ENCODE results near the gene CBARP. TPM values are rescaled to one million over a fixed set of nuclear protein-coding genes. Genes with fewer than 3 reads are reported as not detected.
A peak's percentile ranks its signal among the peaks of the same experiment; 100 is the strongest.

The CBARP gene
- total and polyA plus RNA-seq, 9 of the 15 experiments (the other 6 are each of a cell fraction or from before 2014, with no cell fraction given) = 0.03 to 8.9 (median 1.2) TPM; not detected in 1

DNA sequence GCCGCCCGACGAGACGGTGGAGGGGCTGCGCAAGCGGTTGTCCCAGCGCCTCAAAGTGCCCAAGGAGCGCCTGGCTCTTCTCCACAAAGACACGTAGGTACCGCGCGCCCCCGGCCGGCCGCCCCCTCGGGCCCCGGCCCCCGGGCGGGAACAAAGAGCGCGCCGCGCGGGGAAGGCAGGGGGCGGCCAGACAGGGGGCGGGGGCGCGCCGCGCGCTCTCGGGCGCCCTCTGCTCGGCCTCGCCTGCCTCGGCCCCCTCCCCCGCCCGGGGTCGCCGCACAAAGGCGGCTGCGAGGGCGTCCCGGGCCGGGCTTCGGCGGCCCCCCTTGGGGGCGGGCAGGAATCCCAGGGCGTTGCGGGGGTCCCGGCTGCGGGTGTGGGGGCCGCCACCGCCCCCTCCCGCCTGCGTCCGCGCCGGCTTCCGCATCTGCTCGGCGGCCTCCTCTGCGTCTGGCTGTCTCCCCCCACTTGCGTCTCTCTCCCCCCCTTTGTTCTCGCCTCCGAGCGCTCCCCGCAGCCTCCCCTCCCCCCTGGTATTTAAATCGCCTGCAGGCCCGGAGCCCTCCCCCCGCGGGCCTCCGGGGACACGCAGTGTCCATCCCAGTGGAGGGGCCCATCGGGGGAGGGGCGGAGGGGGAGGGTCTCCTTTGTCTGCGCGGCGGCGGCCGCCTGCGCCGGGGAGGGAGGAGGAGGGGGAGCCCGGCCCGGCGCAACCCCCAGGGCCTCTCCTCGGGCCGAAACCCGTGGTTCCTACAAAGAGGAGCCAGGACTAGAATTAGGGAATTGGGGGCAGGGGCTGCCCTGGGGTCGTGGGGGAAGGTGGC, 12.8 kb upstream of the CBARP start:
- peak overlapping the region; percentile 79 to 96 for H3K9ac ChIP-seq (ENCODE audit: insufficient read depth in 1 of 2, low read depth in 2 of 2, low read length in 2 of 2)
- in situ Hi-C loops (cut with MboI) (no loop called here), intact Hi-C loops (cut with micrococcal nuclease) (no loop called here)
- peak overlapping the region; percentile 93 for H3K4me3 ChIP-seq
- peaks cover 31 to 95% of the 10 kb centered on the region in 2 experiments for H3K4me1 ChIP-seq (replicated peaks in 1 of 2; ENCODE audit: control insufficient read depth in 2 of 2, insufficient read depth in 2 of 2, low read length in 2 of 2)
- no peaks in the 10 kb centered on the region for H3K9me1 ChIP-seq (ENCODE audit: control insufficient read depth, insufficient read depth, low read length)
- WGBS (ENCODE audit: insufficient coverage, low coverage, missing lambda C conversion rate) = 0% methylated on average over 3 of the region's 90 CpGs
- DNase-seq (ENCODE audit: extremely low read depth in 1 of 4, low spot score in 3 of 4) (peak in 3 of 4 experiments; percentile 57 to 88 (median 72)), FAIRE-seq (no peak), ATAC-seq (peak; percentile 1)
- H3K27me3 ChIP-seq (ENCODE audit: control insufficient read depth in 2 of 2, insufficient read depth in 2 of 2, low read length in 2 of 2) = no peaks in the 10 kb centered on the region
- H4K20me1 ChIP-seq (replicated peaks; ENCODE audit: control insufficient read depth, insufficient read depth, low read length) = no peaks in the 10 kb centered on the region
- peaks cover 63% of the 10 kb centered on the region for H3K79me2 ChIP-seq (ENCODE audit: control insufficient read depth, insufficient read depth, low read length)
- H3K36me3 ChIP-seq (ENCODE audit: control insufficient read depth, insufficient read depth, low read length) = peaks cover 54% of the 10 kb centered on the region; the same call in 1 of the 3 replicates
- H3K27ac ChIP-seq (ENCODE audit: extremely low read depth, low read depth, low read length) = peak overlapping the region; percentile 82
- ChIA-PET CTCF (ENCODE audit: low intra/inter-chr PET ratio) (interaction anchor here (0.7 kb wide), 1 partner anchor 161 kb away, joined by 6 read pairs; no protein-coding TSS in a partner anchor), POLR2A (interaction anchor here (0.6 to 7.8 kb wide), 5 partner anchors 16 to 341 kb away, joined by 3 to 88 read pairs (median 6); partner anchors contain the start of gene CIRBP)
- no peak overlapping the region for H2AFZ ChIP-seq (ENCODE audit: low read depth, low read length)
- H3K9me3 ChIP-seq (replicated peaks; ENCODE audit: control insufficient read depth, insufficient read depth, low read depth, low read length) = no peaks in the 10 kb centered on the region
- BruUV-seq (replicated peaks) = no TSS peak
- H3K4me2 ChIP-seq (ENCODE audit: insufficient read depth, low read length) = peak overlapping the region; percentile 84
- TF ChIP-seq RBM22 (IDR thresholded peaks at IDR 0.05; ENCODE audit: low read depth, low read length, poor library complexity, severe bottlenecking) = peak; percentile 70
- no peak for TF ChIP-seq ZNF583 (CRISPR knock-in tag; IDR thresholded peaks at IDR 0.05)
- TF ChIP-seq TCF3 (CRISPR knock-in tag; IDR thresholded peaks at IDR 0.05) = no peak
- TF ChIP-seq, protein P1, sequence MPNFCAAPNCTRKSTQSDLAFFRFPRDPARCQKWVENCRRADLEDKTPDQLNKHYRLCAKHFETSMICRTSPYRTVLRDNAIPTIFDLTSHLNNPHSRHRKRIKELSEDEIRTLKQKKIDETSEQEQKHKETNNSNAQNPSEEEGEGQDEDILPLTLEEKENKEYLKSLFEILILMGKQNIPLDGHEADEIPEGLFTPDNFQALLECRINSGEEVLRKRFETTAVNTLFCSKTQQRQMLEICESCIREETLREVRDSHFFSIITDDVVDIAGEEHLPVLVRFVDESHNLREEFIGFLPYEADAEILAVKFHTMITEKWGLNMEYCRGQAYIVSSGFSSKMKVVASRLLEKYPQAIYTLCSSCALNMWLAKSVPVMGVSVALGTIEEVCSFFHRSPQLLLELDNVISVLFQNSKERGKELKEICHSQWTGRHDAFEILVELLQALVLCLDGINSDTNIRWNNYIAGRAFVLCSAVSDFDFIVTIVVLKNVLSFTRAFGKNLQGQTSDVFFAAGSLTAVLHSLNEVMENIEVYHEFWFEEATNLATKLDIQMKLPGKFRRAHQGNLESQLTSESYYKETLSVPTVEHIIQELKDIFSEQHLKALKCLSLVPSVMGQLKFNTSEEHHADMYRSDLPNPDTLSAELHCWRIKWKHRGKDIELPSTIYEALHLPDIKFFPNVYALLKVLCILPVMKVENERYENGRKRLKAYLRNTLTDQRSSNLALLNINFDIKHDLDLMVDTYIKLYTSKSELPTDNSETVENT (CRISPR knock-in tag; IDR thresholded peaks at IDR 0.05) = no peak
- peak; percentile 77 for TF ChIP-seq ZNF740 (CRISPR knock-in tag; IDR thresholded peaks at IDR 0.05)
- peak in 1 of 2 experiments; percentile 78; a peak in 1 of 4 replicates for TF ChIP-seq ZNF740 (tag; IDR thresholded peaks at IDR 0.05)
- TF ChIP-seq ZNF444 (CRISPR knock-in tag; IDR thresholded peaks at IDR 0.05) = peak; percentile 84
- TF ChIP-seq, protein P2, sequence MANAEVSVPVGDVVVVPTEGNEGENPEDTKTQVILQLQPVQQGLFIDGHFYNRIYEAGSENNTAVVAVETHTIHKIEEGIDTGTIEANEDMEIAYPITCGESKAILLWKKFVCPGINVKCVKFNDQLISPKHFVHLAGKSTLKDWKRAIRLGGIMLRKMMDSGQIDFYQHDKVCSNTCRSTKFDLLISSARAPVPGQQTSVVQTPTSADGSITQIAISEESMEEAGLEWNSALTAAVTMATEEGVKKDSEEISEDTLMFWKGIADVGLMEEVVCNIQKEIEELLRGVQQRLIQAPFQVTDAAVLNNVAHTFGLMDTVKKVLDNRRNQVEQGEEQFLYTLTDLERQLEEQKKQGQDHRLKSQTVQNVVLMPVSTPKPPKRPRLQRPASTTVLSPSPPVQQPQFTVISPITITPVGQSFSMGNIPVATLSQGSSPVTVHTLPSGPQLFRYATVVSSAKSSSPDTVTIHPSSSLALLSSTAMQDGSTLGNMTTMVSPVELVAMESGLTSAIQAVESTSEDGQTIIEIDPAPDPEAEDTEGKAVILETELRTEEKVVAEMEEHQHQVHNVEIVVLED (CRISPR knock-in tag; IDR thresholded peaks at IDR 0.05) = peak; percentile 34; the same call in 1 of the 2 replicates
- peak; percentile 83; the same call in 1 of the 2 replicates for TF ChIP-seq TGIF2 (CRISPR knock-in tag; IDR thresholded peaks at IDR 0.05)
- no peak for TF ChIP-seq E2F1 (CRISPR knock-in tag; IDR thresholded peaks at IDR 0.05)
- TF ChIP-seq TAF7 (tag; IDR thresholded peaks at IDR 0.05) = no peak
- peak; percentile 21 to 56; a peak in 1 of 4 replicates for TF ChIP-seq SIN3A (IDR thresholded peaks at IDR 0.05; ENCODE audit: borderline replicate concordance in 2 of 2, control insufficient read depth in 1 of 2, low read depth in 2 of 2, low read length in 2 of 2)
- TF ChIP-seq ERF (CRISPR knock-in tag; IDR thresholded peaks at IDR 0.05) = no peak
- no peak for TF ChIP-seq ZNF668 (CRISPR knock-in tag; IDR thresholded peaks at IDR 0.05)
- no peak for TF ChIP-seq ZNF561 (CRISPR knock-in tag; conservative IDR thresholded peaks at IDR 0.05)

Measured in K562 (cell line).